GM12801 (cell line): ENCODE measurements around the gene JAG1.

Experiments used
- TF ChIP-seq, protein P1 (sequence below): IDR thresholded peaks from one replicate; pipeline ENCODE4 v1.5.1; 2011; ENCODE audit warnings: control low read depth; ENCODE audit not compliant: insufficient read length; ENCODE audit errors: extremely low read depth

The JAG1 gene

DNA sequence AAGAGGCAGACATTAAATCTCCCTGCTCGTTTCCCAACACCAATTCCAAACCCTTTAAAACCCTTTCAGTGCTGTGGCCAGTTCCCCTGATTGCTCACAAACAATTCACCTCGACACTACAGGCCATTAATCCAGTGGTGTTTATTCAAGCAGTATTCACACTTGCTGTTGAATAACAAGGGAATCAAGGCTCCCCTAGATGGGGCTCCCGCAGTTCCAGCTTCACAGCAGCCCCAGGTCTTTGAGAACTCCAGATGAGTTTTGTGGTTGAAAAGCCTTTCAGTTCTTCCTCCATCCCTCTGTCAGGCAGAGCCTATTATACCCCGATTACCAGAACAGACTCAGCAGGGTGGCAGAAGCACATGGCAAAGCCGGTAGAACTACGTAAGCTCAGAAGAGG, 36.2 kb downstream of the JAG1 start:
- TF ChIP-seq, protein P1, sequence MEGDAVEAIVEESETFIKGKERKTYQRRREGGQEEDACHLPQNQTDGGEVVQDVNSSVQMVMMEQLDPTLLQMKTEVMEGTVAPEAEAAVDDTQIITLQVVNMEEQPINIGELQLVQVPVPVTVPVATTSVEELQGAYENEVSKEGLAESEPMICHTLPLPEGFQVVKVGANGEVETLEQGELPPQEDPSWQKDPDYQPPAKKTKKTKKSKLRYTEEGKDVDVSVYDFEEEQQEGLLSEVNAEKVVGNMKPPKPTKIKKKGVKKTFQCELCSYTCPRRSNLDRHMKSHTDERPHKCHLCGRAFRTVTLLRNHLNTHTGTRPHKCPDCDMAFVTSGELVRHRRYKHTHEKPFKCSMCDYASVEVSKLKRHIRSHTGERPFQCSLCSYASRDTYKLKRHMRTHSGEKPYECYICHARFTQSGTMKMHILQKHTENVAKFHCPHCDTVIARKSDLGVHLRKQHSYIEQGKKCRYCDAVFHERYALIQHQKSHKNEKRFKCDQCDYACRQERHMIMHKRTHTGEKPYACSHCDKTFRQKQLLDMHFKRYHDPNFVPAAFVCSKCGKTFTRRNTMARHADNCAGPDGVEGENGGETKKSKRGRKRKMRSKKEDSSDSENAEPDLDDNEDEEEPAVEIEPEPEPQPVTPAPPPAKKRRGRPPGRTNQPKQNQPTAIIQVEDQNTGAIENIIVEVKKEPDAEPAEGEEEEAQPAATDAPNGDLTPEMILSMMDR = no peak

GRCh38 chr20:10637031-10637559, 36.7 kb downstream of the JAG1 start:
- TF ChIP-seq, protein P1 = no peak

DNA sequence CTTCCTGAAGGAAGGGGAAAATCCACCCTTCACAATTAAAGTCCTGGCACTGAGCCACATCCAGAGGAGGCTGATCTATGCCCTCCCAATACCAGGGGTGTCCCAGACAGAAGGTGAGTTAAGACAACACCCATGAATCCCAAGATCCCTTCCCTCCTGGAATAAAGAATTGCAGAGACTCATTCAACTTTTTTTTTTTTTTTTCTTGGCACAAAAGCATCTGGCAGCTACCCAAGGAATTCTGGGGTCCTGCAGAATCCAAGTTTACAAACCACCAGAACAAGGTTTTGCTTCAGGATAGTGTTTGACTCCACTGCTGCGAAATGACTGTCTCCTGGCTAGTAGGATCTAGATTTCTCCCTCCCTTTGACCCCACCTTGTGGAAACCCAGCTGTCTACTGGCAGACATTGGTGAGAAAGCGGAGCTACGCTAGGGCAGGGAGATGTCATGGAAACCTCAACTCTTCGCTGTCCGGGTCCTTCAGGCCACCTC, 37.4 kb downstream of the JAG1 start:
- TF ChIP-seq, protein P1 = no peak

DNA sequence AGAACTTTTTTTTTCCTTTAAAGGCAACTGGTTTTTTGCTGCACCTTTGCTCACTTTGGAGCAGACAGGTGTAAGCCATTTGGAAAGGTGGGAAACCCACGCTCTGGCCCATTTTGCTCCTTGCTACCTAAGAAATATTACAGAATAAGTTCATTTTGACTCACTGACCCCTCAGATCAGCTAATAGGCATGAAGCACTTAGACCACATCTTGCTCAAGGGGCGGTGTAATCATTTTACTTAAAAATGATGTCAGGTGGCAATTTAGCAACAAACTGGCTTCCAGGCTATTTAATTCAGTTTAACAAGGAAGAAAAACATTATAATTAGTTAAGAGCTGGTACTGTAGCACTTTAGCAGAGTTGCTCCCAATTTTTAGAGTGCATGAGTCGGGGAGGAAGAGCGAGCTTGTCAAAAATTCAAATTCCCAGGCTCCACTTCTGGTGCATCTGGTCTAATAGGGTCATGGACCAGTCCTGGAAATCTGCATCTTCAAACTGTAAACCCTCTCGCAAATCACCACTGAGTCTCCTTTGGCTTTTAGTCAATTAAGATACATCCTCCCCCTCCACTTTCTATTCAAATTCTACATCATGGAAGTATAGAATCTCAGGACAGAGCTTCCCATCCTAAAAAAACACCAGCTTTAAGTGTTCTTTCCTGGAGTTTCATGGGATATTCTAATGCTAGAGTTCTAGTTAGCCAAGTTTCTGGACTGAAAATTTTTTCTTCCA, 38.2 kb downstream of the JAG1 start:
- TF ChIP-seq, protein P1 = no peak

DNA sequence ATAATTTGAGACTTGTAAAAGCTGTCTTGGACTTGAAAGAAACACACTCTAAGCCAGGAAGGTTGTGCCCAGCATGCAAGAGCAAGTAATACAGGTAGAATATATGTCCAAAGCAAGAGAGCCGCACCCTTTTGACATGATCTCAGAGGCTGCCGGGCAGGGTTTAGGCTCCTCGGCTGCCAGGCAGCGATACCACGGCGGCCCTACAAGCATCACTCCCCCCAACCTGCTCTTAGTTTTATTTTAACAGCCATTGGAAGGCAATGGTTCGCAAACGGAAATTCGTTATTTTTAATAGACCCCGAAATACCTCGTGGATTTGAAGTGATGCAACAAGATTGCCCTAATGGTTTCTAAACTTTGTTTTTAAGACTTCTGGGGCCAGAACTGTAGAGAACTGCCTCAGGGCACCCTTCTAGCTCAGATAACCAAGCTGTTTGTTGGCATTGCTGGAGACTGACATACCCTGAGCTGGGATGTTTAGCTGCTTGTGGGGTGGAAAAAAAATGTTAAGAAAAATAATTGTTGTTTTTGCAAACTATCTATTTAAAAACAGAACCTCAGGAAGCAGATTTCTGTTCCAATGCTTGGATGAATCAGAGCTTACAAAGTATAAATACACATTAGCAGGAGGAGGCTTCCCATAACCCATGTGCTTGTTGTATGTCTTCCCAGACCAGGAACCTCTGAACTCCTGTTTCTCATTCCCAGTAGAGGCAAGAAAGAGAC, 39.0 kb downstream of the JAG1 start:
- TF ChIP-seq, protein P1 = no peak

GRCh38 chr20:10634211-10634610, 39.6 kb downstream of the JAG1 start:
- TF ChIP-seq, protein P1 = no peak

- TF ChIP-seq, protein P1 = no peak
Measured at GRCh38 chr20:10633718-10634117, 40.1 kb downstream of the JAG1 start.
